Sigmoid colon (tissue), 7 donors: ENCODE results near the gene RPL21. TPM values are rescaled to one million over a fixed set of nuclear protein-coding genes. Genes with fewer than 3 reads are reported as not detected.
"Not testable (repeated sequence)": the region's sequence is repeated elsewhere in the genome, so short reads cannot be mapped to it uniquely, and the experiment has no call there.

Experiments
- DNase-seq: peaks from one replicate; pipeline ENCODE4 v3.0.0-alpha.2; 2019
- H3K27ac ChIP-seq, 4 donors: fragments of 200-600 bp; sonication (generic); one replicate each; pipeline ENCODE4 v1.5.1; 2016 to 2019; ENCODE audit warnings: mild to moderate bottlenecking in 1 of 4
- H3K27me3 ChIP-seq, 3 donors: fragments of 200-600 bp; sonication (generic); one replicate each; pipeline ENCODE4 v1.5.1; 2019; ENCODE audit warnings: mild to moderate bottlenecking in 1 of 3
- H3K36me3 ChIP-seq, 4 donors: fragments of 200-600 bp; sonication (generic); one replicate each; pipeline ENCODE4 v1.5.1; 2016 to 2019
- H3K4me1 ChIP-seq, 4 donors: fragments of 200-600 bp; sonication (generic); one replicate each; pipeline ENCODE4 v1.5.1; 2017 to 2019
- H3K4me3 ChIP-seq, 4 donors: fragments of 200-600 bp; sonication (generic); one replicate each; pipeline ENCODE4 v1.5.1; 2017 to 2019; ENCODE audit warnings: mild to moderate bottlenecking in 2 of 4, moderate library complexity in 1 of 4
- H3K9me3 ChIP-seq, 4 donors: fragments of 200-600 bp in 3 of 4; sonication (generic) in 3 of 4; one replicate each; pipeline versions ENCODE4 v1.5.1 to v1.6.1; 2013 to 2019
- CTCF ChIP-seq, 4 experiments: fragments of 450-650 bp in 3 of 4; fragments of 200-600 bp in 1 of 4; IDR thresholded peaks; one replicate each; pipeline ENCODE4 v1.5.1; 2016 to 2019; ENCODE audit warnings: antibody characterized with exemption in 4 of 4, mild to moderate bottlenecking in 3 of 4, moderate library complexity in 2 of 4
- EP300 ChIP-seq, 4 donors: sonication (generic); formaldehyde crosslinking; IDR thresholded peaks; one replicate each; pipeline ENCODE4 v1.6.1; 2017; ENCODE audit warnings: antibody characterized with exemption in 4 of 4
- POLR2A ChIP-seq, 2 donors: fragments of 450-650 bp; IDR thresholded peaks; one replicate each; pipeline ENCODE4 v1.6.1; 2016; ENCODE audit warnings: antibody characterized with exemption in 2 of 2, mild to moderate bottlenecking in 2 of 2, moderate library complexity in 2 of 2
- POLR2AphosphoS5 ChIP-seq, 4 donors: sonication (generic); formaldehyde crosslinking; IDR thresholded peaks; one replicate each; pipeline ENCODE4 v1.6.1; 2017; ENCODE audit warnings: antibody characterized with exemption in 4 of 4
- WGBS, 2 donors: extraction: QIAGEN DNeasy Blood & Tissue Kit; methylation state at CpG; one replicate each; pipeline ENCODE4 v1.1.7; 2013; 5-methylcytosine and 5-hydroxymethylcytosine counted together
- intact Hi-C: fragments of 100-400 bp; cut with DNase I; formaldehyde crosslinking; loops from one replicate; pipeline ENCODE4 v1.15.1; 2023
- polyA plus RNA-seq, 3 donors: library from polyadenylated mRNA; stranded (reverse); fragments of 200-250 nt; gene quantifications; one replicate each; pipeline ENCODE4 v1.2.3, GENCODE V29; 2013
- total RNA-seq, 4 donors: library from RNA; depleted of rRNA; stranded (reverse); fragments of >200 nt; gene quantifications; one replicate each; pipeline ENCODE4 v1.1.0, GENCODE V29; 2016
- donor health status: healthy with polysubstance abuse.
- donor health status: Bipolar disorder and iron deficiency.
- donor health status: healthy.

RPL21 gene
- total and polyA plus RNA-seq, 7 donors, result 708 to 2,533 (median 1,930) TPM

- no peaks in the 10 kb centered on the region for H3K36me3 ChIP-seq
- no peak for DNase-seq
- H3K4me3 ChIP-seq, result no peak overlapping the region
- no peak for TF ChIP-seq EP300 (IDR thresholded peaks at IDR 0.05)
- no peak for TF ChIP-seq POLR2AphosphoS5 (IDR thresholded peaks at IDR 0.05)
- no peak for TF ChIP-seq CTCF (IDR thresholded peaks at IDR 0.05)
- TF ChIP-seq POLR2A (IDR thresholded peaks at IDR 0.05), result no peak
- H3K9me3 ChIP-seq, result no peaks in the 10 kb centered on the region
- no peaks in the 10 kb centered on the region for H3K27me3 ChIP-seq
- H3K4me1 ChIP-seq, result no peaks in the 10 kb centered on the region
- 93 to 96% methylated on average over 1 of the region's 1 CpG for WGBS, 2 donors
- intact Hi-C loops, result no loop called here
- H3K27ac ChIP-seq, result no peak overlapping the region
Measured at GRCh38 chr13:27208514-27208913, 42.8 kb upstream of the RPL21 start.

GRCh38 chr13:27211271-27211670, 40.1 kb upstream of the RPL21 start:
- Histone ChIP-seq H3K27me3 (no peaks in the 10 kb centered on the region), H3K4me3 (no peak overlapping the region), H3K36me3 (no peaks in the 10 kb centered on the region), H3K4me1 (no peaks in the 10 kb centered on the region), H3K27ac (no peak overlapping the region), H3K9me3 (no peaks in the 10 kb centered on the region)
- 95 to 97% methylated on average over 1 of the region's 1 CpG for WGBS, 2 donors
- intact Hi-C loops, result no loop called here
- TF ChIP-seq POLR2A (IDR thresholded peaks at IDR 0.05) (no peak), EP300 (IDR thresholded peaks at IDR 0.05) (no peak), CTCF (IDR thresholded peaks at IDR 0.05) (no peak), POLR2AphosphoS5 (IDR thresholded peaks at IDR 0.05) (no peak)
- no peak for DNase-seq

GRCh38 chr13:27211771-27212364, 39.5 kb upstream of the RPL21 start:
- H3K4me1 ChIP-seq, result no peaks in the 10 kb centered on the region
- no peak overlapping the region for H3K4me3 ChIP-seq
- no peaks in the 10 kb centered on the region for H3K9me3 ChIP-seq
- DNase-seq, result no peak
- H3K27me3 ChIP-seq, result no peaks in the 10 kb centered on the region
- H3K27ac ChIP-seq, result no peak overlapping the region
- intact Hi-C loops, result no loop called here
- no peaks in the 10 kb centered on the region for H3K36me3 ChIP-seq
- WGBS, 2 donors, result 88 to 93% methylated on average over 17 of the region's 17 CpGs
- TF ChIP-seq POLR2AphosphoS5 (IDR thresholded peaks at IDR 0.05), result no peak
- no peak for TF ChIP-seq CTCF (IDR thresholded peaks at IDR 0.05)
- TF ChIP-seq POLR2A (IDR thresholded peaks at IDR 0.05), result no peak
- TF ChIP-seq EP300 (IDR thresholded peaks at IDR 0.05), result no peak

- H3K4me3 ChIP-seq, H3K4me1 ChIP-seq, H3K27me3 ChIP-seq, intact Hi-C loops, H3K27ac ChIP-seq, H3K36me3 ChIP-seq, H3K9me3 ChIP-seq, DNase-seq: not testable (repeated sequence)
- 94 to 97% methylated on average over 5 of the region's 5 CpGs for WGBS, 2 donors
Measured at GRCh38 chr13:27213386-27213785, 38.0 kb upstream of the RPL21 start.

- H3K4me3 ChIP-seq, H3K4me1 ChIP-seq, H3K9me3 ChIP-seq, H3K27ac ChIP-seq, intact Hi-C loops, H3K27me3 ChIP-seq, DNase-seq, H3K36me3 ChIP-seq: not testable (repeated sequence)
- WGBS, 2 donors, result 84 to 96% methylated on average over 2 of the region's 2 CpGs
Measured at GRCh38 chr13:27217791-27218190, 33.6 kb upstream of the RPL21 start.

GRCh38 chr13:27218861-27219260, 32.5 kb upstream of the RPL21 start:
- DNase-seq, H3K9me3 ChIP-seq, intact Hi-C loops, H3K4me3 ChIP-seq, H3K36me3 ChIP-seq, H3K27ac ChIP-seq, H3K27me3 ChIP-seq, H3K4me1 ChIP-seq: not testable (repeated sequence)
- whole genome bisulfite sequencing, 2 donors, result 76 to 94% methylated on average over 1 of the region's 1 CpG
